GM18909 (cell line): ENCODE results near the gene GINS3.
A peak's percentile ranks its signal among the peaks of the same experiment; 100 is the strongest.
"Not testable (repeated sequence)": the region's sequence is repeated elsewhere in the genome, so short reads cannot be mapped to it uniquely, and the experiment has no call there.

ENCODE experiments used
- ATAC-seq: cut with Tn5 transposase; IDR thresholded peaks from one replicate; pipeline ENCODE4 v1.9.1; 2021; ENCODE audit warnings: mild to moderate bottlenecking; ENCODE audit not compliant: unreplicated experiment, poor library complexity

Gene GINS3

GRCh38 chr16:58385218-58385773 lies 7.0 kb upstream of the GINS3 start:
- ATAC-seq = no peak

DNA sequence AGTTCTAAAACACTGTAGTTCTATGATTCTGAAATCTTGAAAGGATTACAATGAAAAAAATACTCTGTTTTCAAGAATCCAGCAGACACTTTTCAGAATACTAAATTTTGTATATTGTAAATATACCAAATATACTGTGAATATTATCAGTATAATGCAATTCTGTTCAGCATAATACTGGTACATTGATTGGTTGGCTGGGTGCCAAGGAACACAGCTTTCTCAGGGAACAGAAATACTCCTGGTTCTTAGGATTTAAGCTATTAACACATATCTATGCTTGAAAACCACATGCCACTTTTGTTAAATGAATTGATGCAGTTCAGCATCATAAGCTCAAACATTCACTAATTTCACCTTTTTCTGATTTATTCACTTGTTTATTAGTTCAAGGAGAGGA lies 2.5 kb upstream of the GINS3 start:
- ATAC-seq = no peak

- ATAC-seq = peak; percentile 24
These were observed 850 bp downstream of the GINS3 start for GRCh38 chr16:58393138-58393504.

- not testable (repeated sequence) for ATAC-seq
These were observed 4.6 kb downstream of the GINS3 start for GRCh38 chr16:58396897-58397296.

- no peak for ATAC-seq
These were observed 7.7 kb downstream of the GINS3 start for GRCh38 chr16:58399718-58400633.

- not testable (repeated sequence) for ATAC-seq
These were observed 9.0 kb downstream of the GINS3 start for GRCh38 chr16:58401305-58401704.

- no peak for ATAC-seq
These were observed 10.5 kb downstream of the GINS3 start for GRCh38 chr16:58402796-58403195.

- no peak for ATAC-seq
These were observed 17.2 kb downstream of the GINS3 start for GRCh38 chr16:58409316-58409973.

GRCh38 chr16:58411336-58411735 lies 19.1 kb downstream of the GINS3 start:
- no peak for ATAC-seq

DNA sequence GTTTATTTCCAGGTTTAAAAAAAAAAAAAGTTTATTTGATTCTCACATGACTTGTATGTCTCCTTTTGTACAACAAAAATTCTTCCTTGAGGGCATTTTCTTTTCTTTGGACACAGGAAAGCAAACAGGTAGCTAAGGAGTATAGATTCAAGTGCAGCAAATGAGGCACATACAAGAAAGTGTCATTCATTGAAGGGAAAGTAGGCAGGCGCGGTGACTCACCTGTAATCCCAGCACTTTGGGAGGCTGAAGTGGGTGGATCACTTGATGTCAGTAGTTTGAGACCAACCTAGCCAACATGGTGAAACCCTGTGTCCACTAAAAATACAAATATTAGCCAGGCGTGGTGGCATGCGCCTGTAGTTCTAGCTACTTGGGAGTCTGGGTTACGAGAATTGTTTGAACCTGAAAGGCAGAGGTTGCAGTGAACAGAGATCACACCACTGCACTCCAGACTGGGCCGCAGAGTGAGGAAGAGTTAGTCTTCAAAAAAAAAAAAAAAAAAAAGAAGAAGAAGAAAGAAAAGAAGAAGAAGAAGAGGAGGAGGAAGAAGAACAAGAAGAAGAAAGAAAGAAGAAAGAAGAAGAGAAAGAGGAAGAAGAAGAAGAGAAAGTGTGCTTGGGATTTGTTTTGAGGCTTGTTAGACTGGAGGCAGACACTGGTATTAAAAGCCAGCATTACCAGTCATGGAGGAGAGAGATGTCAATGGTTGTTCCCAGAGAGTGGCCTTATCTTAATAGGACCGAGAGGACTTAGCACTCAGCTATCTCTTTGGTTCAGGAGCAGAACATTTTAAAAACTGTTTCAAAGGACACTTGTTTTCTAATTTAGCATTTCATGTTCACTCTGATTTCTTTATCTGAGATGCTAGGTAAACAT lies 19.7 kb downstream of the GINS3 start:
- no peak for ATAC-seq

DNA sequence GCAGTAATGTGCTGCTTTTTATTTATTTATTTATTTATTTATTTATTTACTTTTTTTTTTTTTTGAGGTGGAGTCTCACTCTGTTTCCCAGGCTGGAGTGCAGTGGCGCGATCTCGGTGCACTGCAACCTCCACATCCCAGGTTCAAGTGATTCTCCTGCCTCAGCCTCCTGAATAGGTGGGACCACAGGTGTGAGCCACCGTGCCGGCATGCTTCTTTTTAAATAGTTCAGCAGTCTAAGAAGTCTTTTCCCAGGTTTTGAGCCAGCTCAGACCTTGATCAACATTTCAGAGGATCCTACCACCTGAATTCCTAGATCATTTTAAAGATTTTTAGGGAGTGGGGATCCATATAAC lies 20.3 kb downstream of the GINS3 start:
- not testable (repeated sequence) for ATAC-seq

- no peak for ATAC-seq
These were observed 21.1 kb downstream of the GINS3 start for GRCh38 chr16:58413359-58413758.

- ATAC-seq = no peak
These were observed 22.7 kb downstream of the GINS3 start for GRCh38 chr16:58415003-58415402.

DNA sequence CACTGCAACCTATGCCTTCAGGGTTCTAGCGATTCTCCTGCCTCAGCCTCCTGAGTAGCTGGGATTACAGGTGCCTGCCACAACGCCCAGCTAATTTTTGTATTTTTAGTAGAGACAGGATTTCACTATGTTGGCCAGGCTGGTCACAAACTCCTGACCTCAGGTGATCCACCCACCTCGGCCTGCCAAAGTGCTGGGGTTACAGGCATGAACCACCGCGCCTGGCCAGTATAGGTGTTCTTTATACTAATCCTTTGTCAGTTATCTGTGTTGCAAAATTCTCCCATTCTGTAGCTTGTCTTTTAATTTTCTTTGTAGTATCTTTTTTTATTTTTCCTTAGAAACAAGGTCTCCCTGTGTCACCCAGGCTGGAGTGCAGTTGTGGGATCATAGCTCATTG lies 23.7 kb downstream of the GINS3 start:
- ATAC-seq = not testable (repeated sequence)

GRCh38 chr16:58417035-58417434 lies 24.8 kb downstream of the GINS3 start:
- ATAC-seq = no peak

DNA sequence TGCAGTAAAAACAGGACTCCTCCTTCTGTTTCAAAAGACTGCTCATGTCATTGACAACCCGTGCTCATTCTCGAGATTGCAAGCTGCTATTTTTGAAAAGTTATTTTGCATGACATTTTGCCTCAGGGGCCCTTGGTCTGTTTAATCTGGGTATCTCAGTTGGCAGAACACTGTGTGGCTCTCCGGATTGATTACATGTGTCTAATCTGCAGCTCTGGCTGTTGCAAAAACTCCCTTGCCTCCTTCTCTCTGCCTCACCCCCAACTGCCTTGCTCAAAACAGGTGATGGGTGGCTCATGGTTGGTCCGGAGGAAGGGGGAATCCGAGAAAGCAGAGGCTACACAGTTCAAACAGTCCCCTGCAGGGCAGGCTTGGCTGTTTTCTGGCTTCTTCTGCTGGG lies 25.3 kb downstream of the GINS3 start:
- ATAC-seq = no peak

DNA sequence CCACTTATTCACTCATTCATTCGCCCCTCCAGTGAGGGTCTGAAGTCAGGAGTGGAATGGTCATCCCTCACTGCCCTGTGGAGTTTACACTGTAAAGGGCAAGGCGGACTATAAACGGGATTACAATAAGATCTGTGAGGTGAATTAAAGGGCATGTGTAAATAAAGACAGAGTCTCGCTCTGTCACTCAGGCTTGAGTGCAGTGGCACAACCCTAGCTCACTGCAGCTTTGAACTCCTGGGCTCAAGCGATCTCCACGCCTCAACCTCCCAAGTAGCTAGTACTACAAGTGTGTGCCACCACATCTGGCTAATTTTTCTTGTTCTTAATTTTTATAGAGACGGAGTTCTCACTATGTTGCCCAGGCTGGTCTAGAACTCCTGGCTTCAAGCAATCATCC lies 25.8 kb downstream of the GINS3 start:
- ATAC-seq = no peak

DNA sequence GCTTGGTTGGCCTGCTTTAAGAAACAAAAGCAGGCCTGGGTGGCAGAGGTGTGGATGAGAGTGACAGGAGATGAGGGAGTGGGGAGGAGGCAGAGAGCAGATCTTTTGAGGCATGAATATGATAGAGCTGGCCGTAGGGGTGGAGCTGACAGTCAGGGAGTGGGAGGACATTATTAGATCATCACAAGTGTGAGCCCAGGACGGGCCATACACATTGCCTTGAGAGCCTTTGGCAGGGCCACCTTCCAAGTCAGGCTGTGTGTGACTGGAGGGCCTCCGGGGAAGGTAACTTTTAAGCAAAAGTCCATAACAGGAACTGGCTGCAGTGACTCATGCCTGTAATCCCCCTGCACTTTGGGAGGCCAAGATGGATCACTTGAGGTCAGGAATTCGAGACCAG lies 26.3 kb downstream of the GINS3 start:
- no peak for ATAC-seq

DNA sequence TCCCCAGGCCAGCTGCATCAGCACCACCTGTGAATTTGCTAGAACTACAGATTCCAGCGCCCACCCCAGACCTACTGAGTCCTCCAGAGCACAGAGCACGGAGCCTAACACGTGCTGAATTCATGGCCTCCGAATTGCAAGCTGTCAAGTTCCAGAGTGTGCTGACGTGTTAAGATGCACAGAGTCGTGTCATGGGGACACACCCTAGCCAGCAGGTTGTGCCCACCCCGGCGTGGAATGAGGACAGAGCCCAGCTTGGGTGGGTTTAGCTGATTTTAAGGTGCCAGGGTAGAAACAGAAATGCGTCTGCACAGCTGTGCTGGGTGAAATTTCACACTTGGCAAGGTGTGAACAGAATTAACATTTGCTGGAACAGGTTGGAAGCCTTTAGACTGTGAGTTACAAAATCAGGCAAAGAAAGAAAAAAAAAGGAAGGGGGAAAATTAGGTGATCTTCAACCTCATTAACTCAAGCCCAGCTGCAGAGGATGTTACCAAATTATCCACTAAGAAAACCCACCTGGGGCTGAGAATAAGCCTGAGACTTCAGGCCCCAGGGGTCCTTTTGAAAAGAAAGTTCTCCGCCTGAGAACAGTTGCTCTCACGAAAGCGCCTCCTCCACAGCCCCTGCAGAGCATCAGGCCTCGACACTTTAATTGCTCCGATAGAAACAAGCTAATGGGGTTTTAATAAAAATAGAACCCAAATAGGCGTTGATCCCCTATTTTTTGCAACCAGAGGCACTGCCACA lies 27.1 kb downstream of the GINS3 start:
- ATAC-seq = no peak

GRCh38 chr16:58421059-58421458 lies 28.8 kb downstream of the GINS3 start:
- ATAC-seq = no peak
